Stimulated activated CD4-positive, alpha-beta T cell treated with anti-CD3 and anti-CD28 coated beads, TNF-alpha, amount 100 ng/mL, for 48 hours (primary cell): Measurements from ENCODE around the gene MYH3.
"Not testable (repeated sequence)": the region's sequence is repeated elsewhere in the genome, so short reads cannot be mapped to it uniquely, and the experiment has no call there.

Experiments used
- DNase-seq, 3 donors: peaks; one replicate each; pipeline ENCODE4 v3.0.0-alpha.2; 2020; ENCODE audit warnings: low read depth in 3 of 3

Gene MYH3

GRCh38 chr17:10657148-10657547 is at the start of gene MYH3:
TSS of gene MYH3 (minus strand) at chr17:10657309. CDS start at chr17:10655064, 2,245 bp downstream.
- no peak for DNase-seq

GRCh38 chr17:10705727-10706126 is 48.6 kb upstream of the MYH3 start:
- DNase-seq, result no peak

GRCh38 chr17:10702574-10702973 is 45.5 kb upstream of the MYH3 start:
- no peak for DNase-seq

DNA sequence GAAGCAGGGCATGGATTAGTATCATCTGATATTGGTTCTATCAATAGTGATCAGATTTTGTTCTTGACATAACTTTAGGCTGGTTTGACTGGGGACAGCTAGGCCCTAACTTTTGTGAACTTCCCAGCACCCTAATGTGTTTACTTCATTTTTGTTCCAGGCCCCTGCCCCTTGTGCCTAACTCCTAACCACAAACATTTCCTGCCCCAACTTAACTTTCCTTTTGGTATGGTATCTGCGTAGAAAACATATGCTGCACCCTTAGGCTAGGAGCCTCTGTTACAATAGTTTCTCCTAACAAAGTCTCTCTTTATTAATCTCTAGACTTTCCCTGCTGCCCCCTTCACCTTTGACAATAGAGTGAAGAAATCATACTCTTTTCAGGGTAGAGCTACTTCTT is 42.7 kb upstream of the MYH3 start:
- no peak for DNase-seq

DNA sequence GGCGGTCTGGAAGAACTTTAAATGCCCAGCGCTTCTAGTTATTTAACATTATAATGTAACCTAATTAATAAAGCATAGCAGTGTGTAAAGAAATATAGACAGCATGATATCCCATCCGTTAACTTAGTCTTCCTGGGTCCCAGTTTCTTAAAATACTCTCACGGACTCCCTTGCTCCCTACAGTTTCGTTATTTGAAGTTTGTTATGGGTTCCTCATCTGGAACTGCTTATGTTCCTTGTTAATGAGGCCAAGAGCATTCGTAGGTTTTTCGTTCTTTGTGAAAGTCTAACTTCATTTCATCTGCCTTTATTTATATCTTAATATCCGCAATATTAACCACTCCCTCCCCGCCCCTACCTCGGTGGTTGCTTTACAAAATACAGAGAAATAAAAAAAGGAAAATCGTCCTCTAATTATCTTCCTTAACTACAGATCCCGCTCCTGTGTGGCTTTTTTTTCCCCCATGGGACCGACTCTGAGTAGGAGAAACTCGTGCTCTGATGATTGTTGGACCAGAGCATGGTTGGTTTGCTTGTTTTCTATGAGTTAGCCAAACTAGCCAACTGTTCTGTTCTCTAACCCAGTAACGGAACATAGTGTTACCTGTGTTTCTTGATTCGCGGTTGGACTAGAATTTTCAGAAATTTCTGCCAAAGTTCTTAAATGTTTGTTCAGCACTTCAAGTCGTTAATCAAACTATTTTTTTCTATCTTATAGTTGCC is 41.1 kb upstream of the MYH3 start:
- no peak for DNase-seq

- DNase-seq, result peak; percentile 78 to 83 (median 81)
These were observed 40.3 kb upstream of the MYH3 start, which contains the start of the genes ADPRM and SCO1 for GRCh38 chr17:10697092-10698081. TSS of gene ADPRM (plus strand) at chr17:10697594. CDS start at chr17:10704927, 7,333 bp downstream. TSS of gene SCO1 (minus strand) at chr17:10697533. CDS start at chr17:10697507, 26 bp downstream.

DNA sequence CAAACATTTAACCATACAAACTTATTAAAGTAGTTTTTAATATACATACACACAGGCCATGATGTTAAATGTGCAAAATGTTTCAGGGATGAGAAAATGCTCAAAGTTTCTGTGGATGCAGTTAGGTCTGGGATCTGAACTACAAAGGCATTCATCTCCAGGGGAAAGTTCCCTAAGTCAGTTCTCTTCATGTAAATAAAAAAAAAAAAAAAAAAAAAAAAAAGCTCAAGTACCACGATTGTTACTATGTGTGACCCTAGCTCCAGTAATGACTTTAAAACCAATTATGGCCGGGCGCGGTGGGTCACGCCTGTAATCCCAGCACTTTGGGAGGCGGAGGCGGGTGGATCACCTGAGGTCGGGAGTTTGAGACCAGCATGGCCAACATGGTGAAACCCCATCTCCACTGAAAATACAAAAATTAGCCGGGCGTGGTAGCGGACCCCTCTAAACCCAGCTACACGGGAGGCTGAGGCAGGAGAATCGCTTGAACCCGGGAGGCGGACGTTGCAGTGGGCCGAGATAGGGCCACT is 38.8 kb upstream of the MYH3 start:
- not testable (repeated sequence) for DNase-seq

GRCh38 chr17:10687499-10687898 is 30.4 kb upstream of the MYH3 start:
- DNase-seq, result no peak

DNA sequence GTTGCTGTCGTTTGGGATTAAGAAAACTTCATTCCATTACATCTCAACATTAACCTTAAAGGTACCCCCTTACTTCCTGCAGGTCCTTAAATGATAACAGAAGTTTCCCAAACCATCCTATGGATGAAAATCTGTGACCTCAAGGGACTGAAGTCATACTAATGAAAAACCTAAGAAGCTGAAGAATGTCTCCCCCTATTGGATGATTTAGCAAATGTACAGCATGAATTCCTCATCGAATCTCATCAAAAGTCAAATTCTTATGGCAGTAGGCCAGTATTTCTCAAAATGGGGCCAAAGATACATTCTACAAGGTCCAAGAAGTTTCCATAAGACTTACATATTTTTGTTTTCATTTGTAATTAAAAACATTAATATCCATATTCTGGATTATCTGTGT is 26.7 kb upstream of the MYH3 start:
- no peak for DNase-seq

DNA sequence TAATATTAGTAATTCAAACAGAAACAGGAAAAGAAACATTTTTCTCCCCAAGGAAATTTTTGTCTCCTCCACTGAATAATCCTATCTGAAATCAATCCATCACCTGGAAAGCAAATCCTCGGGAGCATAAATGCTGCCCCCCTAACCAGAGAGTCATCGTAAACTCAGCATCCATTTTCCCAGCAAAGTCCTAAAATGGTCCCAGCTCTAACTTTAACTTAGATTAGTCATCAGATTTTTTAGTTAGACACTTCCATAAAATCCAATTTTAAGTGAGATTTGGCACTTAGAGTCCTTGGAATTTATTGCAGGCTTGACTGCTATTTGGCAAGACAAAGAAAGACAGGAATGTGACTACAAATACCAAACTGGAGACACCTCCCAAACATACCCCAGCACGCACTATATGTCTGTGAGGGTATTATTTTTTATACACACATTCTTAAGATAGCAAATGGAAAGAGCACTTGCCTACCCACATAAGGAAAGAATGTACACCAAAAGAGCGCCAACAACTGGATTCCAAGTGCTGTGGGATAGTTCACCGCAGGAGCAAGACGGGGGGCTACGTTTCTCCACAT is 24.8 kb upstream of the MYH3 start:
- DNase-seq, result no peak

DNA sequence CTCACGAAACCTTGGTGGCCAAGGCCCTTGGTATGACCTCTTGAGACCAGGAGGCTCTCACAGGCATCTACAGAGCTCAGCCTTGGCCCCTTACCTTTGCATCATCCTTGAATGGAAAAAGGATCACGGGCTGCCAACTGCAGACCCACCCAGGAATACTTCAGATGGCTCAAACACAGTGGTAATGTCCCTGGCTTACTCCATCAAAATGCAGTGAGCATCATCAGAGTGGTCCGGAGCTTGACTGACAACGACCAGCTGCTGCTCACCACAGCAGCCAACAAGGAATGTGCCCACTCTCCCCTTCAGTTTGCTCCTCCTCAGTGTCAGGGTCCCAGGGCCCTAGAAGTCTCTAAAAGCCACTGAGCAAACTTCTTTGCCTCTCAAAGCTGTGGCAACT is 17.6 kb upstream of the MYH3 start:
- DNase-seq, result no peak

- DNase-seq, result no peak
These were observed 16.2 kb upstream of the MYH3 start for GRCh38 chr17:10673312-10673711.

DNA sequence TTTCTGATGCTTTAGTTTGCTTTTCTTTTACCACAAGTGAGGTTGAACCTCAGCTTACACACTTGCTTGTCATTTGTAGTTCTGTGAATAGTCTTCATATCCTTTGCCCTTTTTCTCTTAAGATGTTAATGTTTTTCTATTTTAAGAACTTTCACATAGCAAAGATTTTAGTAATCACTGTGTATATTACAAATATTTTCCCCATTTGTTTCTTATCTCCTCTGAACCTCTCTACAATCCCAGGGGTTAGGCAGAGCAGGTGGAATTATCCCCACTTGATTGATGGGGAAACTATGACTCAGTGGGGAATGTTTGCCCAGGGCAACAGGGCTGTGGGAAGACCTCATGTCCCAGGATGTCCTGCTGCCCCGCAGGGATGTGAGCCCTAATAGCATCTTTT is 11.7 kb upstream of the MYH3 start:
- no peak for DNase-seq

GRCh38 chr17:10666906-10667305 is 9.8 kb upstream of the MYH3 start:
- DNase-seq, result no peak

DNA sequence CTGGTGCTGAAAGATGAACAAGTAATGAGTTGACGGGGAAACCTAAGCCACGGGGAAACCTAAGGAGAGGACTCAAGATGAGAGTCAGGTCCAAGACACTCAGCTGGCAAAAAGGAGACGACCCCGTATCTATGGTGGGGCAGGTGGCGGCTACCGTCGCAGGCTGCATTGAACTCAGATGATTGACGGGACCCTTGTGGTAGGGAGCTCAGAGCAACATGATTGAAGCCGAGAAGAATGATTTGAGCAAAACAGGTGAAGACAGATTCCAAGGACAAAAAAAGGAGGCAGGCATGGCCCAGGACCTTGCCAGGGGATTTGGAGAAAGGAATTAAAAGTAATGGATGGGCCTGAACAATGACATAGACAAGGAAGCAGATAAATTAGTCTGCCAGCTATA is 7.5 kb upstream of the MYH3 start:
- DNase-seq, result no peak

- DNase-seq, result no peak
These were observed 6.1 kb upstream of the MYH3 start for GRCh38 chr17:10663231-10663630.

DNA sequence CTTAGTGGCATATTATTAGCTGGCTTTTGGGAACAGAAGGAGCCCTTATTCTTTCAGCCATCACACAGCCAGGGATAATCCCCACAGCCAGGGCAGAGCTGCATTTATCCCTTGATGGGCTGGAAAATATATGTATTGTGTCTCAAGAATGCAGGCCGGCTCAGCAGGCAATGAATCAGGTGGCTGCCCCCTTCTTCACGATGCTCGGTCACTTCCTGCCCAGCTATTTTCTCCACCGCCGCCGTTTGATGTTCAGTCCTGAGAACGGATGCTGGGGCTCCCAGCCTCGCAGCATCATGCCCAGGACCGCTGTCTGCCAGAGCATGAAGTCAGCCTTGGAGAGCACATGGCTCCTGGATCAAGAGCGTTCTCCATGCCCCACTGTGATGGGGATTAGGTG is 4.3 kb upstream of the MYH3 start:
- DNase-seq, result no peak

DNA sequence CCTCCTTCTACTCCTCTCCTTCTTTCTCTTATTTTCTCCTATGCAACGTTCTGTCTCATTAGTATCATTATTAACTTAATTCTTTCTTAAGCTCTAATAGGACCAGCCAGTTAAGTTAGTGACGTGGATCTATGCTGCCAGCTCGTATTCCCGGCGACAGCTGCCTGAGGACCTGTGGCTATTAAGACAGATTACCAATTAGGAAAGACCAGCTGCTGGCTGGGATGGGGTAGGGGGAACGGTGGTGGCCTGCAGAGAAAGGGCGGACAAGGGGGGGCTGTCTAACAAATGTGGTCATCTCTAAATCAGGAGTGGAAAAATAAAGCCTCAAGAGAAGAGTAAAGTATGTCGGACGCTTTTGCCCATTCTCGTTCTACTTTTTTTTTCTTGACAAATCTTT is 770 bp upstream of the MYH3 start:
- no peak for DNase-seq

DNA sequence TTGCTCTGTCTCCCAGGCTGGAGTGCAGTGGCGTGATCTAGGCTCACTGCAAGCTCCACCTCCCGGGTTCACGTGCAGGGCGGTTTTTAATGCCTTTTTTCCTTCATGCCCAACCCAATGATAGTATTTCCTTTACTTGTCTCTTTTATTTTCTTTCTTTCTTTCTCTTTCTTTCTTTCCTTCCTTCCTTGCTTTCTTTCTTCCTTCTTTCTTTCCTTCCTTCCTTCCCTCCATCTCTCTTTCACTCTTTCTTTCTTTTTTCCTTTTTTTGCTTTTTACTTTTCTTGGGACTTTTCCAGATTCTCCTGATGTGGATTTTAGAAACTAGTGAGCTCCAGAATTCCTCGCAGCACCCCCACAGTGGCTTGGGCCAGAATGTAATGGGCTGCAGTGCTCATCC is 3.1 kb downstream of the MYH3 start:
- DNase-seq, result no peak

DNA sequence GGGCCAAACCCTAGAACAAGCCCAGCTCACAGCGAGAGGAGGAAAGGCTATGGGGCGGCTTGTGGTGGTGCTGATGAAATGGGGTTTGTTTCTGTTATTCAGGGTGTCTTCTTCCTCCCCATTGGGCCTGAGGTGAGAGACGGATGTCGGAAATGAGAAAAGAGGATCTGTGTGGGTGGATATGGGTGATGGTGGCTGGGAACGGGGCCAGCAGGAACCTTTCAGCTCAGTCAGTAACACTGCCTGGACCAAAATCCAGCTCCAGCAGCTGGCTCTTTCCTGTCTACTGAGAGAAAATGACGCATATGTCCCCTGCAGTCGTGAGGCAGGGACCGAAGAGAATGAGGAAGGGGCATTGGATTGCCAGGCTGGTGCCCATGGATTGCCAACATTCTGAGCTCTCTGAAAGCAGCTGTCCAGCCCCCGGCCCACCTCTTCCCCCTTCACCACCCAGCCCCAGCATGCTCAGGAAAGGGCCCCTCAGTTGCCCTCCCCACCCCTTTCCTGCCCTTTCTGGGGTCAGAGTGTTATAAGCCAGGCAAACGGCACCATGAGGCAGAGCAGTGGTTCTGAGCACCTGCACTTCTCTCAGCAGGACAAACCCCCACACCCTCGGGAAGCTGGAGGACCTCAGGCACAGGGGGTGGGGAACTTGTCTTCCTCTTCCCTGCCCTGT is 4.0 kb downstream of the MYH3 start:
- no peak for DNase-seq

DNA sequence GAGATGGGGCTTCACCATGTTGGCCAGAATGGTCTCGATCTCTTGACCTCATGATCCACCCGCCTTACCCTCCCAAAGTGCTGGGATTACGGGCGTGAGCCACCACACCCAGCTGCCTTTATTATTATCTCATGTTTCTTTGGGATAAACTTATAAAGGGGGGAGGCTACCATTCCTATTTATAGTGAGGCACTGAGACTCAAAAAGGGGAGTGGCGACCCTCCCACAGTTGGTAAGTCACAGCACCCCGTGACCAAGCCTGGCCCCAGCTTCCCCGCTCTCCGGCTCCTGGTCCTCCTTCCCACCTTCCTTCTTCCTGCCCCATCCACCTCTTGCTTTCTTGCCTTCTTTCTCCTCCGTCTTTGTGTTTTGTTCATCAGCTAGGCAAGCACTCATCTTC is 5.2 kb downstream of the MYH3 start:
- no peak for DNase-seq

DNA sequence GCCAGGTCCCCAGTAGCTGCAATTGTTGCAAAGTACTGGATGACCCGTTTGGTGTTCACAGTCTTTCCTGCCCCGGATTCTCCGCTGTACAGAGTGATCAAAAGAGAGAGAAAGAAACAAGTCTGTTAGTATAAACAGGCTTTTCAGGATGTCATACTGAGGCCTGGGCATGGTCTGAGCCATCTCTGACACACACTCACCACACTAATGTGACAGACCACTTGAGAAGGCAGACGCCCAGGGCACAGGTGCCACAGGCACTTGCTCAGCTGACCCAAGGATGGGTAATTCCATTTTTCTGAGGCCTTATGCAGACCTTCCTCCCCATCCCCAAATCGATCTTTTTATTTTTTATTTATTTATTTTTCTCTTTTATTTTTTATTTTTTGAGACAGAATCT is 7.5 kb downstream of the MYH3 start:
- no peak for DNase-seq
